Measurements from ENCODE around the gene NAV2. TPM values are rescaled to one million over a fixed set of nuclear protein-coding genes. Genes with fewer than 3 reads are reported as not detected.

Gene NAV2
- total RNA-seq, 1 donor from 2014 or later = not detected

DNA sequence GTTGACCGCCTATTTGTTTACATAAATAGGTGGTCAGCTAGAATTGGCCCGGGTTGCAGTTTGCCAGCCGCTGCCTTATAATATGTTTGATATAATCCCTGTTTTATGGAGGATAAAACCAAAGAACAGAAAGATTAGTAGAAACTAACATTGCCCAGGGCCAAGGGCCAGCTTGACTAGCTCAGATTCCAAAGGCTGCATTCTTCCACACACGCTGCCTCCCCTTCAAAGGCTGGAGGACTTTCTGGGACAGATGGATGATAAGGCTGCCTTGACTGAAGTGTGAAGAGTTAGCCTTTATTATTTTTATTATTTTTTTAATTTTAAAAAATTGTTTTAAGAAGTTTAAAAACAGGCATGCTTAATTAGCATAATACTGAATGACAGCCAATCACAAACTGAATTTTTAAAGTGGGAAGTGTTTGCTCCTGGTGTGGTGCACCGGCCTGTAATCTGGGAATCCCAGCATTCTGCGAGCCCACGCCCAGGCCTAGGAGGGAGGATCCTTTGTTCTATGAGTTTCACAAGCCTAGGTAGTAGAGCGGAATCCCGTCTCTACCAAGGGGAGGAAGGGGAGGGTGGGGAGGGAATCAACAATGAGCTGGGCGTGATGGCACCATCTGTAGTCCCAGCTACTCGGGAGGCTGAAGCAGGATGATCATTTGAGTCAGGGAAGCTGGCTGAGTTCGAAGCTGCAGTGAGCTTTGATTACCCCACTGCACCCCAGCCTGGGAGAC, 114.9 kb downstream of the NAV2 start:
- Mint-ChIP-seq H3K27ac (no peak overlapping the region), H3K4me3 (no peak overlapping the region), H3K27me3 (no peaks in the 10 kb centered on the region), H3K9me3 (no peaks in the 10 kb centered on the region), H3K4me1 (no peaks in the 10 kb centered on the region), H3K36me3 (ENCODE audit: low read depth) (no peaks in the 10 kb centered on the region)
- intact Hi-C loops (cut with micrococcal nuclease) = no loop called here
- no peak for DNase-seq

DNA sequence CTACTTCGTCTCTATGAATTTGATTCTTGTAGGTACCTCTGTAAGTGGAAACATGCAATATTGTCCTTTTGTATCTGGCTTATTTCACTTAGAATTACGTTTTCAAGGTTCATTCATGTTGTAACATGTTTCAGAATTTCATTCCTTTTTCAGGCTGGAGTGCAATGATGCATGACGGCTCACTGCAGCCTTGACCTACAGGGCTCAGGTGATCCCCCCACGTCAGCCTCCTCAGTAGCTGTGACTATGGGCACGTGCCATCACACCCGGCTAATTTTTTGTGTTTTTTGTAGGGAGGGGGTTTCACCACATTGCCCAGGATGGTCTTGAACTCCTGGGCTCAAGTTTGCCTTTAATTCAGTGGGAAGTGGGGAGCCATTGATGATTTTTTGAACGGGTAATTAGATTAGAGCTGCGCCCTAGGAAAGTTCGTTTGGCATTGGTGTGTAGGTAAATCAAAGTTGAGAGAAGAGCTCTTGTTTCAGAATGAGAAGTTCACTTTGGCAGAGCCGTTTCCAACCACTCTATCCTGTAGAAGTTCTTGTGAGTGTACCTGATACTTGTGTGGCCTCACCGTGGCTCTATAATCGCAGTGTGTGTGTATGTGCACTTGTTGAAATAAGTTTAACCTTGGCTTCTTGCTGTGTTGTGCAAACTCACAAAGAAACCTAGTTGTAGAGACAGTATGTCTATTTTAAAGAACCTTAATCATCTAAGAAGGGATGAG, 115.9 kb downstream of the NAV2 start:
- no peaks in the 10 kb centered on the region for H3K9me3 Mint-ChIP-seq
- H3K27ac Mint-ChIP-seq = no peak overlapping the region
- no peak overlapping the region for H3K4me3 Mint-ChIP-seq

DNA sequence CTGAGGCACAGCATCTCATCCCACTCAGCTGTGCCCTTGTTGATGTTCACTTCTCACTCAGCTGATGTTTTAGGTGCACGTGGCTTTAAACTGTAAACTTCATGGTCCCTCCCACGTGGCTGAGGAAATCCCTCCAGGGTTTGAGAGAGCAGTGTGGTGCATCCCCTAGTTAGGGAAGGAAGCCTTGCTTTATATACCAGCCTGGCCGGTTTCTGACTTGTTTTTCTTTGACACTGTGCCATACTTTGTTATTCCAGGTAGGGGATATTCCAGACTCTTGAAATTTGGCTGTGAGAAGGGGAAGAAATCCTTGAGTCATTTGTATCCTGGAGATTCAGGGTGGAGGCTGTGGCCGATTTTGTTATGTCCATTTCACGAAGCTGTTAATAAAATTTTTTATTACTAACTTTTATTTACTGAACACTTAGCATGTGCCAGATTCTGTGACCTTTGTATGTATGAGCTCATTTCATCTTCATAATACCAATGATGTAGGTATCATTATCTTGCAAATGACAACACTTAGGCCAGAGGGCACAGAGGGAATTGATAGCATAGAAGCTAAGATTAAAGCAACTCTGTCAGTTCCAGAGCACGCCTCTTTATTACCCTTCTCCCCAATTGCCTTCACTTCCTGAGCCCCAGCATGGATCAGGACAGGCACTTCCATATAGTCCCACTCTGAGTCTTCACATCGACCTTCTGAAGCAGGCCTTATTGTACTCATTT, 116.6 kb downstream of the NAV2 start:
- H3K27me3 Mint-ChIP-seq = no peaks in the 10 kb centered on the region
- H3K4me3 Mint-ChIP-seq = no peak overlapping the region
- no peak for DNase-seq
- intact Hi-C loops (cut with micrococcal nuclease) = no loop called here
- H3K36me3 Mint-ChIP-seq (ENCODE audit: low read depth) = no peaks in the 10 kb centered on the region
- H3K27ac Mint-ChIP-seq = no peak overlapping the region
- H3K9me3 Mint-ChIP-seq = no peaks in the 10 kb centered on the region
- H3K4me1 Mint-ChIP-seq = no peaks in the 10 kb centered on the region

More for the DNA sequence above, 115.9 kb downstream of the NAV2 start:
- DNase-seq = no peak
- intact Hi-C loops (cut with micrococcal nuclease) = no loop called here
- H3K4me1 Mint-ChIP-seq = no peaks in the 10 kb centered on the region
- H3K27me3 Mint-ChIP-seq = no peaks in the 10 kb centered on the region
- no peaks in the 10 kb centered on the region for H3K36me3 Mint-ChIP-seq (ENCODE audit: low read depth)

DNA sequence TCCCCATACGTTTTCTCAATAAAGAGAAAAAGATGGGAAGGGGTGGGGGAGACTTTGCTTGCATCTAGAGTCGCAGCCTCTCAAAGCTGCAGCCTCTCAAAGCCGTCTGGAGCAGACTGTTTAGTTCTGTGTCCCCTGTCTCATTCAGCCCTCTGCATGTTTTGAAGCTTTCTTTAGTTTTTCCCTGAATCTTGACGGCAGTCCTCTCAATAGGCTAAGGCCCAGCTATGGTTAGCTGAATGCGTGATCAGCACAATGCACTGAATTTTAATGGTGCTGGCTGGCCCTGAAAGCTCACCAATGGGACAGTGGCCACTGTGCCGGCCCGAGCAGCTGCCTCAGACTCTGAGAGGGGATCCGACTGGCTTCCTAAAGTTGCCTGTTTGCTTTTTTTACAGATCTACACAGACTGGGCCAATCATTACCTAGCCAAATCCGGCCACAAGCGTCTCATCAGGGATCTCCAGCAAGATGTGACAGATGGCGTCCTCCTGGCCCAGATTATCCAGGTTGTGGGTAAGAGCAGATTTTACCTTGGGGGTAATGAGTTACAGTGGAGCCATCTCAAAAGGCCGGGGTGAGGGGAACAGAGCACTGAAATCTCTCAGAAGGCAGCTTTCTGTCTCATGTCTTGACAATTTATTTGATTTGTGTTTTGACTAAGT, 119.6 kb downstream of the NAV2 start:
- no peaks in the 10 kb centered on the region for H3K9me3 Mint-ChIP-seq
- intact Hi-C loops (cut with micrococcal nuclease) = no loop called here
- H3K27ac Mint-ChIP-seq = no peak overlapping the region
- no peaks in the 10 kb centered on the region for H3K36me3 Mint-ChIP-seq (ENCODE audit: low read depth)
- H3K27me3 Mint-ChIP-seq = no peaks in the 10 kb centered on the region
- H3K4me3 Mint-ChIP-seq = no peak overlapping the region
- no peak for DNase-seq
- no peaks in the 10 kb centered on the region for H3K4me1 Mint-ChIP-seq

DNA sequence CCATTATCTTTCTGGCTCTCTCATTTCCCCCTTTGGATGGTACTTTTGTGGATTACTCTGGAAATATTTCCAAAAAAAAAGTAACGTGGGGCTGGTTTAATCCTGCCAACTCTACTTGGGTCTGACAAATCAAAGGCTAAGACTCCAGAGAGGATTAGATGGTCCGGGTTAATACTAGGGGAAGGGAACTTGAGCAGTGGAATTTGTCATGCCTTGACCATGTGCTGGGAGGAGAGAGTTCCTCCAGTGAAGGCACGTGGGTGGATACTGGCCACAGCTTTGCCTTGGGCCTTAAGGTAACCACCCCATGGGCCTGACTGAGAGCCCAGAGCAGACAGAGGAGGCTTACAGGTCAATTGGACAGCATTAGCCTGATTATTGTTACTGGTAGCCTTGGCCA, 120.3 kb downstream of the NAV2 start:
- intact Hi-C loops (cut with micrococcal nuclease) = no loop called here
- H3K4me1 Mint-ChIP-seq = no peaks in the 10 kb centered on the region
- H3K27ac Mint-ChIP-seq = no peak overlapping the region
- no peak for DNase-seq
- H3K36me3 Mint-ChIP-seq (ENCODE audit: low read depth) = no peaks in the 10 kb centered on the region
- H3K27me3 Mint-ChIP-seq = no peaks in the 10 kb centered on the region
- no peak overlapping the region for H3K4me3 Mint-ChIP-seq
- no peaks in the 10 kb centered on the region for H3K9me3 Mint-ChIP-seq

DNA sequence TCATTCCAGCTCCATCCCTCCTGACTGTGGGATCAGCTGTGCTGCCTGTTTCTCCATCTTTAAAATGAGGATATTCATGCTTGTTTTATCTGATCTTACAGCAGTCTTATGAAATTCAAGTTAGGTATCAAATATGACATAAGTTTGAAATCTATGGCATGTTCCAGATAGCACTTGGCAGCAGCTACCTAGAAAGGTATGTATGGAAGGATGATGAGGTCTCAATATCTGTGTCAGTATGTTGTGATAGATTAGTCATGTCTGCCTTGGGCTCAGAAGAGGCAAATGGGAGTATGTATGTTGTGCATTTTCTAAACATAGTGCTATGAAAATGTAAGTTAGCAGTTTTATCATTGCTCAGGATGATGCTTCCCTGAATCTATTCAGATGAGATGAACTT, 122.1 kb downstream of the NAV2 start:
- Mint-ChIP-seq H3K9me3 (no peaks in the 10 kb centered on the region), H3K27ac (no peak overlapping the region), H3K36me3 (ENCODE audit: low read depth) (no peaks in the 10 kb centered on the region), H3K4me3 (no peak overlapping the region), H3K4me1 (no peaks in the 10 kb centered on the region), H3K27me3 (no peaks in the 10 kb centered on the region)
- DNase-seq = no peak
- intact Hi-C loops (cut with micrococcal nuclease) = no loop called here

DNA sequence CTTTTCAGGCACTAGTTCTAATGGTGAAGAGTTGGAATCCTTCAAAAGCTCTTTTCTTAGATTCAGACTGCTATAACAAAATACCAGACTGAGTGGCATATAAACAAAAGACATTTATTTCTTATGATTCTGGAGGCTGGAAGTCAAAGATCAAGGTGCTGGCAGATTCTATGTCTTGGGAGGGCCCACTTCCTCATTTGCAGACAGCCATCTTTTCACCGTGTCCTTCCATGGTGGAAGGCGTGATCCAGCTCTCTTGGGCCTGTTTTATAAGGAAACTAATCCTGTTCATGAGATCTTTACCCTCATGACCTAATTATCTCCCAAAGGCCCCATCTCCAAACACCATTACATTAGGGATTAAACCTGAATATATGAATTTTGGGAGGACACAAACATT, 124.0 kb downstream of the NAV2 start:
- H3K27me3 Mint-ChIP-seq = no peaks in the 10 kb centered on the region
- H3K4me3 Mint-ChIP-seq = no peak overlapping the region
- intact Hi-C loops (cut with micrococcal nuclease) = no loop called here
- H3K36me3 Mint-ChIP-seq (ENCODE audit: low read depth) = no peaks in the 10 kb centered on the region
- no peak for DNase-seq
- H3K9me3 Mint-ChIP-seq = no peaks in the 10 kb centered on the region
- H3K27ac Mint-ChIP-seq = no peak overlapping the region
- H3K4me1 Mint-ChIP-seq = no peaks in the 10 kb centered on the region

DNA sequence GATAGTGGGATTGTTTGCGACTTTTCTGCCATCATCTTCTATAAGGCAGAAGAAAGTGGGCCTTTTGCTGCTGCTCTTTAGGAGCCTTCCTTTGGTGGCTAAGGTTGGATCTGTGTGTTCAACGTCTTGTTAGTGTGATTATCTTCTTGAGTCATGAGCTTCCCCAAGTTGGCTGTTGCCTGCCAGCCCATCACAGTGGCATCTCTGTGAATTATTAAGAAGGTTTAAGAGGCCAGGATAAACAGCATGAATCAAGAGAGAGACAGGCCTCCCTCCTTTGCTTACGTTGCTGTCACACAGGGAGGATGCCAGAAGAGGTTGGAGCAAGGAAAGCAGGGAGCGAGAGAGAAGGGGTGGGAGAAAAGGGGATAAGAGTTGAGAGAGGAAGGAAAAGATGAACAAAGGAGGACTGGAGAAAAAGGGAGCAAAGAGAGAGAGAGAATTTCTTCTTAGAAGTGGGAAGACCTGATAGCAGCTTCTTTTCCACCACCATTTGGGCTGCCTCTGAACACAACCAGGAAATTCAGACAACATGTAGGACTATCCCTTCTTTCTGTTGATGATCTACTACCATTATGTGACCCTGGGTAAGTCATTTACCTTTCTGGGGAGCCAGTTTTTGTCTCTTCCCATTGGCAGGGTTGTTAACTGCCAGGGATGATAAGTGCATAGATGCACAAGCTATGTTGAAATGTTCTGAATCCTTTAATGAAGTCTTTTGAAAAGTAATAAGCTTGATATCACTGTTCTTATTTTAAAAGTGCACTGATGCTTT, 126.5 kb downstream of the NAV2 start:
- Mint-ChIP-seq H3K27me3 (no peaks in the 10 kb centered on the region), H3K4me3 (no peak overlapping the region), H3K4me1 (no peaks in the 10 kb centered on the region), H3K9me3 (no peaks in the 10 kb centered on the region), H3K36me3 (ENCODE audit: low read depth) (no peaks in the 10 kb centered on the region), H3K27ac (no peak overlapping the region)
- intact Hi-C loops (cut with micrococcal nuclease) = no loop called here
- DNase-seq = no peak

DNA sequence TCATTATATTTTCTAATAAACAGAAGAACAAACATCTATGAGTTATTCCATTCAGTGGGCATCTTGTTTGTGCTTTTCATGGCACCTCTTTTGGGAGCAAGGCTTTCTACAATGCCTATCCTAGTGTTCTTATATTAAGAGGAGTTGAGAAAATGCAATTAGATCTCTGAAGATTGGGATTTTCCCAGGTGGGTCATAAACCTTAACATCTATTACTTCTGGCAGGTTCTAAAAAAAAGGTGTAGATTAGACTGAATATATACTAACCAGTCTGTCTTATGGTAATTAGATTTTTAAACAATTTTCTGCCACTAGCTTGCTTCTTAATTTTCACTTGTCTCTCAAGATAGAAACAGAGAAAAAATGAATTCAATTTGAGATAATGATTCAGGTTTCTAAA, 128.3 kb downstream of the NAV2 start:
- H3K4me3 Mint-ChIP-seq = no peak overlapping the region
- no peak overlapping the region for H3K27ac Mint-ChIP-seq
- DNase-seq = no peak
- H3K36me3 Mint-ChIP-seq (ENCODE audit: low read depth) = no peaks in the 10 kb centered on the region
- no peaks in the 10 kb centered on the region for H3K27me3 Mint-ChIP-seq
- no peaks in the 10 kb centered on the region for H3K9me3 Mint-ChIP-seq
- intact Hi-C loops (cut with micrococcal nuclease) = no loop called here
- H3K4me1 Mint-ChIP-seq = no peaks in the 10 kb centered on the region

DNA sequence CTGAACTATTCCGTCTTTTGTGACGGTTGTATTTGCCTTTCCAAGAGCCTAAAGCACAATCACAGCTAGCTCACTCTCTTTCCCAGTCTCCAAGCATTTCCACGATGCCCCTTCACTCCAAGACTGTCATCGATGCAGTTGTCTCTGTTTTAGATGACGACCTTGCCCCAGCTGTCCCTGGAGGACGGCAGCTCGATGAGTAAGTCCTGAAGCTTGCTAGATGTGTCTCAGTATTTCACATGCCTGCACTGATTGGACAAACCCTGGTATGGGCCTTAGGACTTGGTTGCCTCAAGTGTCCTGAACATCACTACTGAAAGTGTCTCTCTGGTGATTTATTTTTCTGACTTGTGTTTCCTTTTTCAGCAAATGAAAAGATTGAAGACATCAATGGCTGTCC, 129.9 kb downstream of the NAV2 start:
- intact Hi-C loops (cut with micrococcal nuclease) = no loop called here

DNA sequence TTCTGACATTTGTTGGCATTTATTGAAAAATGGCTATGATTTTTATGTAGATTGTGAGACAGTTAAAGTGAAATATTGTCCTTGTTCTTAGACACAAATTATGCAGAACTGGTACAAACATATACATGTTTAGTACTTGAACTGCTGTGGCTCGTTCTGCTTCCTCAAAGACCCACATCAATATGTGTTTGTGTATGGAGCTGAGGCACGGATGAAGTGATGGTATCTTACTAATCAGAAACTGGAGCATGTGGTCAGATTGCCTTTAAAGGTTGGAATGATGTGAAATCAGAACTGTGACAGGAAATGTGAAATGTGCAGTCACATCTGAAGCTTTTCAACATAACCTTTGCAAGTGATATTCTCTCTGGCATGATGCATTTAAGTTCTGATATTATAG, 130.4 kb downstream of the NAV2 start:
- intact Hi-C loops (cut with micrococcal nuclease) = no loop called here
- H3K27me3 Mint-ChIP-seq = no peaks in the 10 kb centered on the region
- H3K27ac Mint-ChIP-seq = no peak overlapping the region
- no peaks in the 10 kb centered on the region for H3K9me3 Mint-ChIP-seq
- no peaks in the 10 kb centered on the region for H3K4me1 Mint-ChIP-seq
- H3K4me3 Mint-ChIP-seq = no peak overlapping the region
- no peak for DNase-seq
- H3K36me3 Mint-ChIP-seq (ENCODE audit: low read depth) = no peaks in the 10 kb centered on the region

More for the DNA sequence above, 129.9 kb downstream of the NAV2 start:
- Mint-ChIP-seq H3K27ac (no peak overlapping the region), H3K27me3 (no peaks in the 10 kb centered on the region), H3K36me3 (ENCODE audit: low read depth) (no peaks in the 10 kb centered on the region), H3K9me3 (no peaks in the 10 kb centered on the region), H3K4me1 (no peaks in the 10 kb centered on the region), H3K4me3 (no peak overlapping the region)
- DNase-seq = no peak

DNA sequence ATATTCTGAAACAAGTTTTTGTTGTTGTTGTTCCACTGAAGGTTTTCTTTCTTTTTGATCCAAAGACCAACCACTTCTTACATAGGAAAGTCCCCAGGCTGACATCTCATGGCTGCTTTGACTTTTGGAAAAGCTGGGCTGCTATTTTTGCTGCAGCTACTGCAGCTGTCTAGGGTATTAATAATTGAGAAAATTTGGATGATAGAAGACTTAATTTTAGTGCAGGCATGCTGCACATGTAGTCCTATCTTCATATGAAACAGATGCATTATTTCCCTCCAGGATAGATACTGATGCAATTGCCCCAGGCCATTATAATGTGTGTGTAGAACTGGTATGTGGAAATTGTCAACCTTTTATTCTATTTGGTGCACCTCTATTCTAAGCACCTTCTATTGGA, 131.4 kb downstream of the NAV2 start:
- no peaks in the 10 kb centered on the region for H3K27me3 Mint-ChIP-seq
- no peaks in the 10 kb centered on the region for H3K36me3 Mint-ChIP-seq (ENCODE audit: low read depth)
- intact Hi-C loops (cut with micrococcal nuclease) = no loop called here

DNA sequence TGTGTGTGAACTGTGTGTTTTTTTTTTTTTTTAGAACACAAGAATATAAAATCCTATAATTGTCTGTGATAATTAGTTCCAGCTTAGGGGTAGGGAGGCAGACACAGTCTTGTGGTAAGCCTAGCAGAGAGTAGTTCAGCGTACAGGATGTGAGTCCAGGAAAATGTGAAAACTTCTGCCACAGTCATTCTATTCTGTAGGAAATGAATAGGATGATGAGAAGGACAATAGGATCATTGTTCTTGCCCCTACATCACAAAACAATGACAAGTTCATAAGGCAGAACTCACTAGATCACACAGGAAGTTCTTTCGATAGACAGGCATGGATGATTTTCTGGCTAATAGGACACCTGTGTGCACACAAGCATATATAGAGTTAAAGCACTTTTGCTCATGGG, 132.2 kb downstream of the NAV2 start:
- Mint-ChIP-seq H3K4me1 (no peaks in the 10 kb centered on the region), H3K27me3 (no peaks in the 10 kb centered on the region), H3K4me3 (no peak overlapping the region), H3K27ac (no peak overlapping the region), H3K9me3 (no peaks in the 10 kb centered on the region), H3K36me3 (ENCODE audit: low read depth) (no peaks in the 10 kb centered on the region)
- no peak for DNase-seq
- intact Hi-C loops (cut with micrococcal nuclease) = no loop called here

More for the DNA sequence above, 131.4 kb downstream of the NAV2 start:
- no peaks in the 10 kb centered on the region for H3K4me1 Mint-ChIP-seq
- DNase-seq = no peak
- H3K27ac Mint-ChIP-seq = no peak overlapping the region
- no peak overlapping the region for H3K4me3 Mint-ChIP-seq
- no peaks in the 10 kb centered on the region for H3K9me3 Mint-ChIP-seq

Data from activated CD4-positive, alpha-beta T cell treated with anti-CD3 and anti-CD28 coated beads, Interleukin-2, amount 10 ng/mL, durations not matched to agents 24 days and 14 days (primary cell).